ENCODE measurements around the gene LRRC32.
"Not testable (repeated sequence)": the region's sequence is repeated elsewhere in the genome, so short reads cannot be mapped to it uniquely, and the experiment has no call there.

Gene LRRC32

GRCh38 chr11:76644591-76644990 is 26.0 kb downstream of the LRRC32 start:
- DNase-seq: no peak

GRCh38 chr11:76643711-76644110 is 26.8 kb downstream of the LRRC32 start:
- DNase-seq: not testable (repeated sequence)

GRCh38 chr11:76642341-76642740 is 28.2 kb downstream of the LRRC32 start:
- DNase-seq: no peak

- DNase-seq: no peak
Measured at GRCh38 chr11:76641905-76642304, 28.6 kb downstream of the LRRC32 start.

GRCh38 chr11:76640501-76640900 is 30.0 kb downstream of the LRRC32 start:
- DNase-seq: no peak

- no peak for DNase-seq
Measured at GRCh38 chr11:76639621-76640020, 30.9 kb downstream of the LRRC32 start.

GRCh38 chr11:76638270-76639197 is 32.0 kb downstream of the LRRC32 start:
- DNase-seq: no peak

DNA sequence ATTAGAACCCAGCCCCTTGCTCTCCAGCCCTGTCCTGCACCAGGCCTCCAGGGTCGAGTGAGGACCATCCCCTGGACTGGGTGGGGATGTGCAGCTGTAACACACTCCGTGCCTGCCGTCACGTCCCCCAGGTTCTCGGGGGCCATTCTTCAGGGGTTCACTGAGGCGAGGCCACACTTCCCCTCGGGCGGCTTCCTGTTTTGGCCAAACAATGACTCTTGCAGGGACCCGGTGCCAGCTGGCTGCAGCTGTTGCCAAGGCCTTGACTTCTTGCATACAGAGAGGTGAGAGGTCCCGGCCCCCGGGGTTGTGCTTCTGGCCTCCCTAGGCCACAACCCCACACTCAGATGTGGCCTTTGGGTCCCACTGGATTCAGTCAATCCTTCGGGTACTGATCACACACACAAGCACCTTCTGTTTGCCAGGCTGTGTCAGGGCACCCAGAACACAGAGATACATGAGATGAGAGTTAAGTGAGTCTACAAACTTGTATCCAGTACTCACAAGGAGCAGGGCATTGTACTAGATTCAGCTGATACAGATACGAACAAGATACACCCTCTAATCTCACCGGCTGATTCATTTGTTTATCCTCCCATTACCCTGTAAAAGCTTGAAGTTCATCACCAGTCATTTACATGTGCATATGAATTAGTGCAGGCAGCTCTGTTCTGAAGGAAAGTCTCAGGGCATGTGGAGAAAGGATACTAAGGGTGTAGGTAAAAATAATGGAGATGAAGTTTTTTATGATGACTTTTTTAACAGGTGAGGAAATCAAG is 32.9 kb downstream of the LRRC32 start:
- peak; percentile 48 for DNase-seq

DNA sequence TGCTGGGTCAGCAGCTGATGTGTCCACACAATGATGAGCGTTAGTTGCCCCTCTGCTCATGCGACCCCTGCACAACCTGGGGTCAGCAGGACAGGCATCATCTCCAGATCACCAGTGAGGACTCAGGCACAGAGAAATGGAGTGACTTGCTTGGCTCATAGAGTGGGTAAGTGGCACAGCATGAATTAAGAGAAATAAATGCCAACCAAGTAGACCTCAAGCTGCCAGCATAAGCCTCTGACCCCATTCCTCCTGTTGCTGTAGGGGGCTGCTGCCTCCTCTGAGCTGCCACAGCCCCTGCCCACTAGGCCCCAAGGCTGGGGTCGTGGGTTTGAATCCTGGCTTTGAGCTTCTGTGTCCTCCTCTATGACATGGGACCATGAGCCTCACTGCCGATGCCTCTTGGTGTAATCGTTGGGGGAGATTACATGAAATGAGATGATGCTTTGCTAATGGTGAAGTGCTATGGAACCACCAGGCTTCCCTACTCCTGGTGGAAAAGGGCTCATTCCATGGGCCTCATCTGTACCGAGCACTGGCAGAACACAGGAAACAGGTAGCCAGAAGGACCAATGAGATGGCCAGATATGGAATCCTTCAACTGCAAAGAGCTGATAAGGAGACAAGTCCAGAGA is 33.6 kb downstream of the LRRC32 start:
- DNase-seq: no peak

DNA sequence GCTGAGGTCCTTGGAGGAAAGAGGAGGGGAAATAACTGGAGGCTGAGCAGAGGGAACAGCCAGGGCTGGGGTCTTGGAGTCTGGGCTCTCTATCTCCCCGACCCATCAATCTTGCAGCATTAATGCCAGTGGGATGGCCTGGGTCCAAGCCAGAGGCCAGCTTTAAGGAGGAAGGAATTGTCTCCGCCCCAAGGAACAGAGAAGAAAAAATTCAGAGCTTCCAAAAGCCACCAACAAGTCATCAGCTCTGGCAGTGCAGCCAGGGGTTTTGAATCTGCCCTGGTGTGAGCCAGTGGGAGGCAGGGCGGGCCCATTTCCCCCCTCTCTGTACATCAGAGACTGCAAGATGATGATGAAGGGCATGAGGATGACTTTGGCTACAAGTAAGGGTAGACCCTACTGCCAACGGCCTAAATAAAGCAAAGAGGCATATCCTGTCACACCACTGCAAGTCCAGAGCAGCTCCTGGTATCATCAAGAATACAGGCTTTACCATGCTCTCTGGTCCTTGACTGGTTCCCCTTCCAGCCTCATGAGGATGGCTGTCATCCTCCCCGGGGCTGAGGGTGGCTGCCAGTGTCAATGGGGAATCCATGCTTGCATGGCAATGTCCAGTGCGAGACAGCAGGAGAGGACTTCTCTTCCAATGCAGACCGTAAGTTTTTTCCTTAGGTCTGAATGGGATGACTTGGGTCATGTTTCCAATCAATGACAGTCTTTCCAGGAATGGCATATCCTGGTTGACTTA is 34.4 kb downstream of the LRRC32 start:
- DNase-seq: no peak

GRCh38 chr11:76634886-76635285 is 35.7 kb downstream of the LRRC32 start:
- DNase-seq: no peak

- DNase-seq: no peak
Measured at GRCh38 chr11:76632492-76632891, 38.1 kb downstream of the LRRC32 start.

- DNase-seq: no peak
Measured at GRCh38 chr11:76631566-76632308, 38.8 kb downstream of the LRRC32 start.

GRCh38 chr11:76630600-76631281 is 39.8 kb downstream of the LRRC32 start:
- DNase-seq: no peak

DNA sequence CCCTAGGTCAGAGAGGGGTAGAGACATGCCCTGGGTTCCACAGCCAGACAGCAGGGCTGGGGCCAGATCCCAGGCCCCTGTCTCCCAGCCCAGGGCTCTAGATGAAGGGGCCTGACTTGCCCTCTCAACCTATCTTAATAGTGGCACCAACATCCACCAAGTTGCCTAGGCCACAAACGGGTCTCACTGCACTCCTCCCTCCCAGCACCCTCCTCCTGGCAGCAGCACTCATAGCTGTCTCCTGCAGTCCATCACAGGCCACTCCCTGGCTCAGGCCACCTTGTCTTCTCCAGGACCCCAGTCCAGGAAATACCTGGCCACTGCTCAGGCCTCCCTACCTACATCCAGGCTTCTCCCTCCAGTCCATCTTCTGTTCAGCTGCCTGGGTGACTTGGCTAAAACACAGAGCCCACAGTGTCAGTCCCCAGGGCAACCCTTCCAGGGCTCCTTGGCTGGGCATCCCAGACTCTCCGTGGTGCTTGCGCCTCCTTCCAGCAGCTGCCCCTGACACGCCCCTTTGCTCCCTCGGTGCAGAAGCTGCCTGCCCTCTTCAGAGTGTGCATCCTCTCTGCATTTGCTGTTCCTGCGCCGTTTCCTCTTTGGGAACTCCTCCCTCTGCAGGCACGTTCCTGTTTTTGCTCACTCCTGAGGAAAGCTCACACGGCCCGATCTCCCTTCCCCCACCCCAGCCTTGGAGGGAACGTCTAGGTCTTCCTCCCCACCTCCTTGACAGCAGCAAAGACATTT is 40.5 kb downstream of the LRRC32 start:
- peak; percentile 94 for DNase-seq

DNA sequence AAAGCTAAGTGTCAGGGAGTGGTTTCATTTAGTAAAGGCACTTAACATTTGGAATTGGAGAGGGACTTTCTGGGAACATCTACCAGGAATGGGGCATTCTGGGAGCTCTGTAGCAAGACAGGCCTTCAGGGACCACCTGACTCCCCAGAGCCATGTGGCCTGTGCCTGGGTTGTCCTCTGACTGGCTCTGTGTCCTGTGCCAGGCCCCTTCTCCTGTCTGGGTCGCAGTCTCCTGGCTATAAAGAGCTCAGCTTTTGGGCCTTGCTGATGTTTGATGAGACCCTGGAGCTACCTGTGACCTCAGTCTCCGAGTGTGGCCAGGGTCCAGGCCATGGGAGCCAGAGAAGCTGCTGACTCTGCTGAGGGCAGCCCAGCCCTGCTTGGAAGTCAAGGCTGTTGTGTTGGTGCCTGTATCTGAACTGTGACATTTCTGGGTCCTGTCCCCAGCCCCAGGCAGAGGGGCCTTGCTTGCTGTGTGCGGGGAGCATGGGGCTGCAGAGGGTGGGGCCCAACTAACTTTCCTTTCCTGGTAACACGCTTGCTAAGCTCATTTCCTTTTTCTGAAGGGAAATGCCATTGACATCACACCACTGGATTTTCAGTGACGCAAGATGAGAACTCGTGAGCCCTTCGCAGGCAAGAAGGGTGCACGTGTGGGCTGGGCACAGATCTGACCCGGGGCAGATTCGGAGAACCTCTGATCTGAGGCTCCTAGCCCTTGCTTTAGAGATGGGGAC is 41.3 kb downstream of the LRRC32 start:
- DNase-seq: peak; percentile 98

- no peak for DNase-seq
Measured at GRCh38 chr11:76628408-76628947, 42.1 kb downstream of the LRRC32 start.

GRCh38 chr11:76627606-76628005 is 42.9 kb downstream of the LRRC32 start:
- DNase-seq: peak; percentile 45

GRCh38 chr11:76626921-76627401 is 43.6 kb downstream of the LRRC32 start:
- peak; percentile 87 for DNase-seq
